GM18511 (cell line): ENCODE data around the gene TMEM95.
A peak's percentile ranks its signal among the peaks of the same experiment; 100 is the strongest.

ENCODE experiments used
- ATAC-seq: cut with Tn5 transposase; IDR thresholded peaks from one replicate; pipeline ENCODE4 v1.9.1; 2021; ENCODE audit warnings: mild to moderate bottlenecking, moderate library complexity; ENCODE audit not compliant: unreplicated experiment

The TMEM95 gene

GRCh38 chr17:7403977-7404736, 49.2 kb downstream of the TMEM95 start, which contains the start of gene TMEM256:
TSS of gene TMEM256 (minus strand) at chr17:7404097. CDS start at chr17:7404084, 13 bp downstream.
- ATAC-seq = peak; percentile 88

DNA sequence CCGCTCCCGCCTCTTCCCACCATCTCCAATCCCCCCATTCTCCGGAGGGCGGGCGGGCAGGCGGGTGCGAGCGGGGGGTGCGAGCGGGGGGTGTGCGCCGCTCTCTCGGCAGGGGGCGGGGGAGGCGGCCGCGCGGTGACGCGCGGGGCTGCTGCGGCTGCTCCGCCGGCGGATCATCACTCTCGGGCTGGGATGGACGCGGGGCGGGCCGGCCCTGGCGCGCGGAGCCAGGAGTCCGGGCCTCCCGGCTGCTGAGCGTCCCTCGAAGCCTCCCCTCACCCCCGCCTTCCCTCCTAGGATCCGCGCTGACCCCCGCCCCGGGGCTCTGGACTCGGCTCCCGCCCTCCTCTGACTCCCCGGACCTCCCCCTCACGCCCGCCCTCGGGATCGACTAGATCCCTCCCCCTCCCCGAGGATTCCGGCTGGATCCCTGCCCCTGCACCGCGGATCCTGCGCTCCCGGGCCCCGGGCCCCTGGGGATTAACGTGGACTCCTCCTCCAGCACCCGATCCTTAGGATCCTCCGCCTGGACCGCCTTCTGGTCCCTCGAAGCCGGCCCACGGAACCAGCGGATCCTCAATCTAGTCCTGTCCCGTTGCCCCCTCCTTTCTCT, 49.9 kb downstream of the TMEM95 start:
- peak; percentile 25 for ATAC-seq

DNA sequence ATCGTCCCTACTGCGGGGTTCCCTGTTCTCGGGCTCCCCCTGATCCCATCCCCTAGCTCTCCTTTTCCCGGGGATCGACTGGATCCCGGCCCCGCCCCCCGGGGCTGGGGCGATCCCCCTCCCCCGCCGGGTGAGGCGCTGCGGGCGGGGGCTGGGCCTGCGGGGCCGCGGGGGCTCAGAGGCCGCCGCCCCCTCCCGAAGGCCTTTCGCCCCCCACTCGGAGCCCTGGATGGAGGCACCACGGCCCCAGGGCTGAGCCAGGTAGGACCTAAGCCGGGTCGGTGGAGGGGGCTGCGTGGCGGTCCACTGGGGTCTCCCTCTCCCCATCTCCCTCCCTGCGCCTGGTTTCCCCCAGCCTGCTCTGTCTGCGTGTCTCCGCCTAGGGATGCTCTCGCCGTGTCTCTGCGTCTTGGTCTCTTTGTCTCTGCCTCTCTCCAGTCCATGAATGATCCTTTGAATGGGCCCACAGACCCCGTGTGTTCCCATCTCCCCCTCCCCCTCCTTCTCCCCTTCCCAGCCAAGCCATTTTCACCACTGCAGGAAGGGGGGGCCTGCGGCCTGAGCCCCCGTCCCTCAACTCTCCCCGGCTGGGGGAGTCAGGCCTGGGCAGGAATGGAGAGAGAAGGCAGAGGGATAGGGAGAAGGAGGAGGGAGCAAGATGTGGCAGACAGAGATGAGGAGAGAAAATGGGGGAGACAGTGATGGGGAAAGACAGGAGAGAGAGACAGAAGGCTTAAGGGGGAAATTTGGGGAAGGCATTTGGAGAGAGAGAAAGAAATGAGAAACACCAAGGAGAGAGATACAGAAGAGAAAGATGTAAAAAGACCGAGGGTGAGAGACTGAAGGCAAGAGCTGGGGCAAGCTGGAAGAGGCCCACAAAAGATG, 50.6 kb downstream of the TMEM95 start:
- ATAC-seq = no peak

GRCh38 chr17:7406235-7406825, 51.4 kb downstream of the TMEM95 start:
- no peak for ATAC-seq
